ENCODE results near the gene RGS5.

RGS5 gene

GRCh38 chr1:163182330-163182949 lies 20.3 kb downstream of the RGS5 start:
- no peak for DNase-seq (ENCODE audit: low read depth)

- DNase-seq (ENCODE audit: low read depth), result no peak
These were observed 24.1 kb downstream of the RGS5 start for GRCh38 chr1:163178628-163179027.

- no peak for DNase-seq (ENCODE audit: low read depth)
These were observed 25.9 kb downstream of the RGS5 start for GRCh38 chr1:163176797-163177196.

- peak; percentile 53 for DNase-seq (ENCODE audit: low read depth)
These were observed 27.9 kb downstream of the RGS5 start for GRCh38 chr1:163174524-163175437.

GRCh38 chr1:163173121-163173520 lies 29.6 kb downstream of the RGS5 start:
- no peak for DNase-seq (ENCODE audit: low read depth)

- DNase-seq (ENCODE audit: low read depth), result no peak
These were observed 30.1 kb downstream of the RGS5 start for GRCh38 chr1:163172596-163172995.

GRCh38 chr1:163171826-163172225 lies 30.9 kb downstream of the RGS5 start:
- DNase-seq (ENCODE audit: low read depth), result no peak

GRCh38 chr1:163170975-163171676 lies 31.6 kb downstream of the RGS5 start:
- DNase-seq (ENCODE audit: low read depth), result no peak

- no peak for DNase-seq (ENCODE audit: low read depth)
These were observed 32.4 kb downstream of the RGS5 start for GRCh38 chr1:163170331-163170730.

GRCh38 chr1:163169553-163169952 lies 33.2 kb downstream of the RGS5 start:
- DNase-seq (ENCODE audit: low read depth), result no peak

GRCh38 chr1:163168053-163168452 lies 34.7 kb downstream of the RGS5 start:
- peak; percentile 95 for DNase-seq (ENCODE audit: low read depth)

- DNase-seq (ENCODE audit: low read depth), result no peak
These were observed 35.7 kb downstream of the RGS5 start for GRCh38 chr1:163166886-163167555.

GRCh38 chr1:163165119-163165518 lies 37.6 kb downstream of the RGS5 start:
- no peak for DNase-seq (ENCODE audit: low read depth)

GRCh38 chr1:163163881-163164582 lies 38.7 kb downstream of the RGS5 start:
- DNase-seq (ENCODE audit: low read depth), result no peak

GRCh38 chr1:163163163-163163562 lies 39.6 kb downstream of the RGS5 start:
- no peak for DNase-seq (ENCODE audit: low read depth)

GRCh38 chr1:163162381-163162914 lies 40.3 kb downstream of the RGS5 start:
- no peak for DNase-seq (ENCODE audit: low read depth)

GRCh38 chr1:163161841-163162240 lies 40.9 kb downstream of the RGS5 start:
- DNase-seq (ENCODE audit: low read depth), result no peak

GRCh38 chr1:163161337-163161736 lies 41.4 kb downstream of the RGS5 start:
- DNase-seq (ENCODE audit: low read depth), result no peak

- no peak for DNase-seq (ENCODE audit: low read depth)
These were observed 47.1 kb downstream of the RGS5 start for GRCh38 chr1:163155606-163156005.

GRCh38 chr1:163148911-163149310 lies 53.8 kb downstream of the RGS5 start:
- DNase-seq (ENCODE audit: low read depth), result no peak

- no peak for DNase-seq (ENCODE audit: low read depth)
These were observed 55.7 kb downstream of the RGS5 start for GRCh38 chr1:163147019-163147418.
